ENCODE results near the gene MEGF11. TPM values are rescaled to one million over a fixed set of nuclear protein-coding genes. Genes with fewer than 3 reads are reported as not detected.

The MEGF11 gene
- total and polyA plus RNA-seq, 7 donors: 0.04 to 0.05 TPM; not detected in 5

DNA sequence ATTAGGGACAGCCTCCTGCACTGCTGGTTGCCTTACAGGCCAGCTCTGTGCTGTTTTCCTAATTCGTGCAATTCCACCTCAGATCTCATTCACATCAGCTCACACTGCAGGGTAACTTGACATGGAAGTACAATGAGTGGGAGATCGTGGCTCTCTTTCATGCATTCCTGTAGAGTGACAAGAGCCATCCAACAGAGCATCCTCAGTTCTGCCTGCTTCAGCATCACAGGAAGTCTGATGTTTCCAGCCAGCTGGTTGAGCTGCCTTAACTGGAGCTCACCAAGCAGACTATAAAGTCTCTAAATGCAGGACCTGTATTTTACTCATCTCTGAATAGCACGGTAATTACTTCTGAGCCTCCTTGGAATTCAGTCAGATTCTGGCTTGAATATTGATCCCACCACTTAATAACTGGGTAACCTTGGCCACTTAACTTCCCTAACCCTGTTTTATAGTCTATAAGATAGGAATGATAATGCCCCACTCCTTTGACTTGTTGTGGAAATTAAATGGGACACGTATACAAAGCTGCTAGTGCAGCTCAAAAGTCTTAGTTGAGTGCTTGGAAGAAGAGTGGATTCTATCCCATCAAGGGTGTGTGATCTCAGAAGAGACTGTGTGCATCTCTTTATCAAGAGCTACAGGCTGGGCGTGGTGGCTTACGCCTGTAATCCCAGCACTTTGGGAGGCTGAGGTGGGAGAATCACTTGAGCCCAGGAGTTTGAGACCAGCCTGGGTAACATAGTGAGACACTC, 38.4 kb upstream of the MEGF11 start:
- TF ChIP-seq, protein P1, sequence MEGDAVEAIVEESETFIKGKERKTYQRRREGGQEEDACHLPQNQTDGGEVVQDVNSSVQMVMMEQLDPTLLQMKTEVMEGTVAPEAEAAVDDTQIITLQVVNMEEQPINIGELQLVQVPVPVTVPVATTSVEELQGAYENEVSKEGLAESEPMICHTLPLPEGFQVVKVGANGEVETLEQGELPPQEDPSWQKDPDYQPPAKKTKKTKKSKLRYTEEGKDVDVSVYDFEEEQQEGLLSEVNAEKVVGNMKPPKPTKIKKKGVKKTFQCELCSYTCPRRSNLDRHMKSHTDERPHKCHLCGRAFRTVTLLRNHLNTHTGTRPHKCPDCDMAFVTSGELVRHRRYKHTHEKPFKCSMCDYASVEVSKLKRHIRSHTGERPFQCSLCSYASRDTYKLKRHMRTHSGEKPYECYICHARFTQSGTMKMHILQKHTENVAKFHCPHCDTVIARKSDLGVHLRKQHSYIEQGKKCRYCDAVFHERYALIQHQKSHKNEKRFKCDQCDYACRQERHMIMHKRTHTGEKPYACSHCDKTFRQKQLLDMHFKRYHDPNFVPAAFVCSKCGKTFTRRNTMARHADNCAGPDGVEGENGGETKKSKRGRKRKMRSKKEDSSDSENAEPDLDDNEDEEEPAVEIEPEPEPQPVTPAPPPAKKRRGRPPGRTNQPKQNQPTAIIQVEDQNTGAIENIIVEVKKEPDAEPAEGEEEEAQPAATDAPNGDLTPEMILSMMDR (IDR thresholded peaks at IDR 0.05): no peak
- Histone ChIP-seq H3K4me1 (peaks cover 23% of the 10 kb centered on the region), H3K9me3 (no peaks in the 10 kb centered on the region), H3K27me3 (ENCODE audit: insufficient read depth in 3 of 3, low read length in 2 of 3) (no peaks in the 10 kb centered on the region), H3K36me3 (ENCODE audit: insufficient read depth in 1 of 2, low read depth in 1 of 2) (peaks cover 0 to under 1% of the 10 kb centered on the region in 2 donors), H3K4me3 (peak overlapping the region; percentile 86), H3K27ac (peak overlapping the region; percentile 92)
- intact Hi-C loops (cut with DNase I): no loop called here
- WGBS, 3 donors: 78 to 86% (median 80%) methylated on average over 6 of the region's 6 CpGs
- no peak for DNase-seq
- no peak for ATAC-seq

DNA sequence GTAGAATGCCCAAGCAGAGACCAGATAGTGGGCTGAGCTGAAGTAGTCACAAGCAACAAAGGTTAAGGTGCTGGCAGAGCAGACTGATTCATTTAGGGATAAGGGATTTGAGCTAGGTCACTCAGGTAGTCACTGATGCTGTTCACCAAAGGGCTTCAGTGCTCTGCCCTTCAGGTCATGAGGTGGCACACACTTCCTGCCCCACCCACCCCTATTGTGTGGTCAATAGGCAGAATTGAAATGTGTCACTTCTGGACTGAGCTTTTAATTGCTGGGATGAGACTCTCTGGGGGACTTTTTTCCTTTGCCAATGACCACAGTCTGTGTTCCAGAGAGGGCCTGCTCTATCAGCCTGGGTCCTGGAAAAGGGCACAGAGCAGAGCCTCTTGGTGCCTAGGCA, 37.0 kb upstream of the MEGF11 start:
- Histone ChIP-seq H3K9me3 (no peaks in the 10 kb centered on the region), H3K27ac (no peak overlapping the region), H3K27me3 (ENCODE audit: insufficient read depth in 3 of 3, low read length in 2 of 3) (no peaks in the 10 kb centered on the region), H3K4me1 (peaks cover 23% of the 10 kb centered on the region), H3K36me3 (ENCODE audit: insufficient read depth in 1 of 2, low read depth in 1 of 2) (no peaks in the 10 kb centered on the region), H3K4me3 (no peak overlapping the region)
- no peak for ATAC-seq
- DNase-seq: no peak
- TF ChIP-seq, protein P1 (IDR thresholded peaks at IDR 0.05): no peak
- intact Hi-C loops (cut with DNase I): no loop called here

DNA sequence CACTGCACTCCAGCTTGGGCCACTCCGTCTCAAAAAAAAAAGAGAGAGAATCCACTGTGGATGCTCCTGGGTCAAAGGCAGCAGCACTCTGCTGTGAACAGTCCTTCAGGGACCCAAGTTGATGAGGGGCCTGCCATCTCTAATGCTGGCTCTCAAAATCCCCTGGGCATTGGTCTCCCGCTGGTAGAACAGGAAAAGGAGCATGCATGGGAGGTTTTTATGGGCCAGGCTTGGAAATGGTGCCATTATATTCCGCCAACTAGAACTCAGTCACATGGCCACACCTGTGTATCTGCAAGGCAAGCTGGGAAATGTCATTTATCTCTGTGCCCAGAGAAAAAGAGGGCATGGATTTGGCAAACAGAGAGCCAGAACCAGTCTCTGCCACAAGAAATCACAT, 36.5 kb upstream of the MEGF11 start:
- peaks cover 18% of the 10 kb centered on the region for H3K4me1 ChIP-seq
- ATAC-seq (no peak), DNase-seq (no peak)
- WGBS, 3 donors: 89 to 96% (median 94%) methylated on average over 3 of the region's 3 CpGs
- no peaks in the 10 kb centered on the region for H3K36me3 ChIP-seq (ENCODE audit: insufficient read depth in 1 of 2, low read depth in 1 of 2)
- H3K27ac ChIP-seq: no peak overlapping the region
- no peaks in the 10 kb centered on the region for H3K27me3 ChIP-seq (ENCODE audit: insufficient read depth in 3 of 3, low read length in 2 of 3)
- H3K4me3 ChIP-seq: no peak overlapping the region
- TF ChIP-seq, protein P1 (IDR thresholded peaks at IDR 0.05): no peak
- H3K9me3 ChIP-seq: no peaks in the 10 kb centered on the region
- intact Hi-C loops (cut with DNase I): no loop called here

DNA sequence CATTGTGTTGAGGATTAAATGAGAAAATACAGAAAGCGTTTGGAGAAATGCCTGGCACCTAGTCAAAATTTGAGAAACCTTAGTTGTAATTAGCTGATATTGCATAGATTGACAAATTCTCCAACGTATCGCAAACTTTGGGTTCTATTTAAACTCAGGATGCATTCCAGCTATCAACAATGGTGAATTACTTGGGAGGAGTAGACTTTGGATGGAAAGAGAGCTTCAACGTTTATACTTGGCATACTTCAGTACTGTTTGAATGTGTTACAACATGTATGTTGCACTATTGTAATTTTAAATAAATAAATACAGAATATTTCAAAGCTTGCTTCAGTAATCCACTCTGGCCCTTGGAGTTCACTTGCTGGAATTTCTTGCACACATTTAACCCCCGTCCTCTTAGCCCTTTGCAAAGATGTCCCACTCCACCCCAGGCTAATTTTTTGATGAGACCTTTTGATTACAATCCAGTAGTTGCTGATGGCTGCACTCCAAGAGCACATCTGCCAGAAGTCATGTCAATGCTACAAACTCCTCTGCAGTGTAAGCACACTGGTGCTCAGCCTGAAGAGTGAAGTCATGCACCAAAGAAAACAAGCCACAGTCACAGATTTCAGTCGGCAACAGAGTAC, 35.1 kb upstream of the MEGF11 start:
- TF ChIP-seq, protein P1 (IDR thresholded peaks at IDR 0.05): no peak
- DNase-seq: no peak
- Histone ChIP-seq H3K9me3 (no peaks in the 10 kb centered on the region), H3K27ac (no peak overlapping the region), H3K4me3 (no peak overlapping the region), H3K4me1 (peaks cover 12% of the 10 kb centered on the region), H3K27me3 (ENCODE audit: insufficient read depth in 3 of 3, low read length in 2 of 3) (no peaks in the 10 kb centered on the region), H3K36me3 (ENCODE audit: insufficient read depth in 1 of 2, low read depth in 1 of 2) (no peaks in the 10 kb centered on the region)
- intact Hi-C loops (cut with DNase I): loop anchor here (5.0 to 10.0 kb wide), 5 partner anchors 36 to 654 kb away; partner anchors contain the start of gene MEGF11 (in 1 of the 2)
- no peak for ATAC-seq
- 66 to 70% (median 67%) methylated on average over 6 of the region's 6 CpGs for WGBS, 3 donors
